HepG2 (cell line): ENCODE data around the gene SSH3. TPM values are rescaled to one million over a fixed set of nuclear protein-coding genes. Genes with fewer than 3 reads are reported as not detected.

Experiments used
- ARHGAP35 ChIP-seq: sonication (generic); formaldehyde crosslinking; IDR thresholded peaks from 2 replicates; pipeline ENCODE4 v1.9.0; 2022; ENCODE audit warnings: mild to moderate bottlenecking, inconsistent platforms, moderate library complexity, missing genetic modification reagents, borderline replicate concordance
- PCBP2 ChIP-seq: fragments of 200-400 bp; formaldehyde crosslinking; optimal IDR thresholded peaks from 2 replicates; pipeline ENCODE3; 2018; ENCODE audit warnings: low read length, low read depth; ENCODE audit not compliant: poor library complexity, severe bottlenecking
- RARA ChIP-seq: IDR thresholded peaks from 2 replicates; pipeline ENCODE4 v1.6.1; 2016; ENCODE audit warnings: missing genetic modification reagents, missing compliant biosample characterization
- ZBTB7B ChIP-seq: sonication (generic); formaldehyde crosslinking; IDR thresholded peaks from 2 replicates; pipeline ENCODE4 v1.4.0; 2020; ENCODE audit warnings: missing genetic modification reagents
- ZNF17 ChIP-seq: sonication (generic); formaldehyde crosslinking; IDR thresholded peaks from 2 replicates; pipeline ENCODE4 v1.5.0; 2020; ENCODE audit warnings: mild to moderate bottlenecking, missing genetic modification reagents
- ZNF543 ChIP-seq: sonication (generic); formaldehyde crosslinking; IDR thresholded peaks from 2 replicates; pipeline ENCODE4 v1.4.0; 2020; ENCODE audit warnings: mild to moderate bottlenecking, missing genetic modification reagents
- ZNF552 ChIP-seq: sonication (generic); formaldehyde crosslinking; IDR thresholded peaks from 2 replicates; pipeline ENCODE4 v1.9.0; 2022; ENCODE audit warnings: missing genetic modification reagents, mild to moderate bottlenecking, borderline replicate concordance
- ZNF703 ChIP-seq: sonication (generic); formaldehyde crosslinking; IDR thresholded peaks from 2 replicates; pipeline ENCODE4 v1.5.1; 2020; ENCODE audit warnings: missing genetic modification reagents, mild to moderate bottlenecking, moderate library complexity, borderline replicate concordance
- polyA plus RNA-seq, 8 experiments: library from polyadenylated mRNA; depleted of rRNA in 3 of 8; stranded (reverse) in 7 of 8; unstranded in 1 of 8; fragments of >200 nt; fragmentation: Illumina TruSeq in 4 of 8; extraction: Trizol in 4 of 8; gene quantifications; 2 replicates each; pipeline versions ENCODE4 v1.2.1 to v1.2.3, GENCODE V29; 2011 to 2016; ENCODE audit warnings: low read depth in 4 of 8, missing spikeins in 1 of 8, mixed read lengths in 1 of 8; ENCODE audit not compliant: insufficient read depth in 1 of 8
- total RNA-seq, 5 experiments: library from RNA; depleted of rRNA; stranded (reverse); fragments of >200 nt; fragmentation: Illumina TruSeq; extraction: Trizol; gene quantifications; 2 replicates each; pipeline ENCODE4 v1.2.3, GENCODE V29; 2016; ENCODE audit warnings: low read depth in 1 of 5
- TF ChIP-seq, protein P1 (sequence below): sonication (generic); formaldehyde crosslinking; IDR thresholded peaks from 2 replicates; pipeline ENCODE4 v1.4.0; 2020; ENCODE audit warnings: missing genetic modification reagents, mild to moderate bottlenecking, borderline replicate concordance
- TF ChIP-seq, protein P2 (sequence below): sonication (generic); formaldehyde crosslinking; IDR thresholded peaks from 2 replicates; pipeline ENCODE4 v1.4.0; 2020; ENCODE audit warnings: missing genetic modification reagents
- TF ChIP-seq, protein P3 (sequence below): IDR thresholded peaks from 2 replicates; pipeline ENCODE4 v1.6.1; 2016; ENCODE audit warnings: low read depth, control low read depth
- TF ChIP-seq, protein P4 (sequence below): sonication (generic); formaldehyde crosslinking; IDR thresholded peaks from 2 replicates; pipeline ENCODE4 v1.5.0; 2020; ENCODE audit warnings: missing genetic modification reagents
- TF ChIP-seq, protein P5 (sequence below): IDR thresholded peaks from 2 replicates; pipeline ENCODE4 v1.6.1; 2012; ENCODE audit warnings: low read depth, low read length, improper control_type of control experiment
- TF ChIP-seq, protein P6 (sequence below): sonication (generic); formaldehyde crosslinking; IDR thresholded peaks from 2 replicates; pipeline ENCODE4 v1.5.0; 2020; ENCODE audit warnings: mild to moderate bottlenecking, missing genetic modification reagents

Gene SSH3
- total and polyA plus RNA-seq, 2 of the 13 experiments (the other 11 are each of a cell fraction or from before 2014, with no cell fraction given): 12.4 to 18.8 TPM

DNA sequence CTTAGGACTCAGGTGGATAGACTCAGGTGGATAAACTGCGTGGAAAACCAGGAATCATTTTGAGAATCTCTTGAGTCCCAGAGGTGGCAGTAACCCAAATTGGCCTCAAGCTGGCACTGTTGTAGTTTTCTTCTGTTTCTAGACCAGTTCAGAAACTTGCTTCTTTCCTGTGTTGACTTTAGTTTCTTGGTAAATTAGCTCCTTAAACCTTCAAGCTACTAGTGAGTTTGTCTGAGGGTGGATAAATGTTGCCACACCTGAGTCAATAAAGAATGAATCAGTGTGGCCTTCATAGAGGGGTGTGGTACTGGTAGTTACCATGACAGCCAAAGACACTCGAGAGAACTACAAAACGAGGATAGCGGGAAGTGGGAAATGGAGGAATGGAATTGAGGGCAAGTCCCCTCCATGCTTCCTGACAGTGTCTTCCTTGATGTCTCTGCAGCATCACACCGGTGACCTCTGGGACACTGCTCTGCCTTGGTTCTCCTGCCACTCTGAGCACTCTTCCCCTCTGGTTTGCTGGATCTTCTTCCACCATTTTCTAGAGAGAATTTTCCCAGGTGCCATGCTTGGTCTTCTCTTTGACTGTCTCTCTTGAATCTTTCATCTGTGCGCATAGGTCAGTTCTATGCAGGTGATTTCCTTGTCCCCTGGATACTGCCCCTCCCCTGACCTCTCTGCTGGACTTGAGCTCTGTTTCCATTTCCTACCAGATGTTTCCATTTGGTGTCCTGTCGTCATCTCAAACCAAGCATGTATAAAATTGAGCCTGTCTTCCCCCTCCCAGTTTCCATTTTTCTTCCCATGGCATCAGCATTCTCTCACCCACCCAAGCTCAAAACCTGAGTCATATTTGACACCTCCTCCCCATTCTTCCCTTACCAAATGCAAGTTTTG lies 42.8 kb downstream of the SSH3 start (continued):
- TF ChIP-seq, protein P1, sequence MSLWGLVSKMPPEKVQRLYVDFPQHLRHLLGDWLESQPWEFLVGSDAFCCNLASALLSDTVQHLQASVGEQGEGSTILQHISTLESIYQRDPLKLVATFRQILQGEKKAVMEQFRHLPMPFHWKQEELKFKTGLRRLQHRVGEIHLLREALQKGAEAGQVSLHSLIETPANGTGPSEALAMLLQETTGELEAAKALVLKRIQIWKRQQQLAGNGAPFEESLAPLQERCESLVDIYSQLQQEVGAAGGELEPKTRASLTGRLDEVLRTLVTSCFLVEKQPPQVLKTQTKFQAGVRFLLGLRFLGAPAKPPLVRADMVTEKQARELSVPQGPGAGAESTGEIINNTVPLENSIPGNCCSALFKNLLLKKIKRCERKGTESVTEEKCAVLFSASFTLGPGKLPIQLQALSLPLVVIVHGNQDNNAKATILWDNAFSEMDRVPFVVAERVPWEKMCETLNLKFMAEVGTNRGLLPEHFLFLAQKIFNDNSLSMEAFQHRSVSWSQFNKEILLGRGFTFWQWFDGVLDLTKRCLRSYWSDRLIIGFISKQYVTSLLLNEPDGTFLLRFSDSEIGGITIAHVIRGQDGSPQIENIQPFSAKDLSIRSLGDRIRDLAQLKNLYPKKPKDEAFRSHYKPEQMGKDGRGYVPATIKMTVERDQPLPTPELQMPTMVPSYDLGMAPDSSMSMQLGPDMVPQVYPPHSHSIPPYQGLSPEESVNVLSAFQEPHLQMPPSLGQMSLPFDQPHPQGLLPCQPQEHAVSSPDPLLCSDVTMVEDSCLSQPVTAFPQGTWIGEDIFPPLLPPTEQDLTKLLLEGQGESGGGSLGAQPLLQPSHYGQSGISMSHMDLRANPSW (CRISPR knock-in tag): no peak
- TF ChIP-seq RARA (CRISPR knock-in tag) (0 out of 2 replicates have a peak, but pooled peaks have one; percentile 6), ZNF17 (CRISPR knock-in tag) (no peak), ZBTB7B (CRISPR knock-in tag) (no peak), ARHGAP35 (CRISPR knock-in tag) (no peak), PCBP2 (no peak), ZNF552 (no peak), ZNF703 (CRISPR knock-in tag) (no peak), ZNF543 (no peak)
- TF ChIP-seq, protein P2, sequence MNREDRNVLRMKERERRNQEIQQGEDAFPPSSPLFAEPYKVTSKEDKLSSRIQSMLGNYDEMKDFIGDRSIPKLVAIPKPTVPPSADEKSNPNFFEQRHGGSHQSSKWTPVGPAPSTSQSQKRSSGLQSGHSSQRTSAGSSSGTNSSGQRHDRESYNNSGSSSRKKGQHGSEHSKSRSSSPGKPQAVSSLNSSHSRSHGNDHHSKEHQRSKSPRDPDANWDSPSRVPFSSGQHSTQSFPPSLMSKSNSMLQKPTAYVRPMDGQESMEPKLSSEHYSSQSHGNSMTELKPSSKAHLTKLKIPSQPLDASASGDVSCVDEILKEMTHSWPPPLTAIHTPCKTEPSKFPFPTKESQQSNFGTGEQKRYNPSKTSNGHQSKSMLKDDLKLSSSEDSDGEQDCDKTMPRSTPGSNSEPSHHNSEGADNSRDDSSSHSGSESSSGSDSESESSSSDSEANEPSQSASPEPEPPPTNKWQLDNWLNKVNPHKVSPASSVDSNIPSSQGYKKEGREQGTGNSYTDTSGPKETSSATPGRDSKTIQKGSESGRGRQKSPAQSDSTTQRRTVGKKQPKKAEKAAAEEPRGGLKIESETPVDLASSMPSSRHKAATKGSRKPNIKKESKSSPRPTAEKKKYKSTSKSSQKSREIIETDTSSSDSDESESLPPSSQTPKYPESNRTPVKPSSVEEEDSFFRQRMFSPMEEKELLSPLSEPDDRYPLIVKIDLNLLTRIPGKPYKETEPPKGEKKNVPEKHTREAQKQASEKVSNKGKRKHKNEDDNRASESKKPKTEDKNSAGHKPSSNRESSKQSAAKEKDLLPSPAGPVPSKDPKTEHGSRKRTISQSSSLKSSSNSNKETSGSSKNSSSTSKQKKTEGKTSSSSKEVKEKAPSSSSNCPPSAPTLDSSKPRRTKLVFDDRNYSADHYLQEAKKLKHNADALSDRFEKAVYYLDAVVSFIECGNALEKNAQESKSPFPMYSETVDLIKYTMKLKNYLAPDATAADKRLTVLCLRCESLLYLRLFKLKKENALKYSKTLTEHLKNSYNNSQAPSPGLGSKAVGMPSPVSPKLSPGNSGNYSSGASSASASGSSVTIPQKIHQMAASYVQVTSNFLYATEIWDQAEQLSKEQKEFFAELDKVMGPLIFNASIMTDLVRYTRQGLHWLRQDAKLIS (CRISPR knock-in tag): no peak
- TF ChIP-seq, protein P3, sequence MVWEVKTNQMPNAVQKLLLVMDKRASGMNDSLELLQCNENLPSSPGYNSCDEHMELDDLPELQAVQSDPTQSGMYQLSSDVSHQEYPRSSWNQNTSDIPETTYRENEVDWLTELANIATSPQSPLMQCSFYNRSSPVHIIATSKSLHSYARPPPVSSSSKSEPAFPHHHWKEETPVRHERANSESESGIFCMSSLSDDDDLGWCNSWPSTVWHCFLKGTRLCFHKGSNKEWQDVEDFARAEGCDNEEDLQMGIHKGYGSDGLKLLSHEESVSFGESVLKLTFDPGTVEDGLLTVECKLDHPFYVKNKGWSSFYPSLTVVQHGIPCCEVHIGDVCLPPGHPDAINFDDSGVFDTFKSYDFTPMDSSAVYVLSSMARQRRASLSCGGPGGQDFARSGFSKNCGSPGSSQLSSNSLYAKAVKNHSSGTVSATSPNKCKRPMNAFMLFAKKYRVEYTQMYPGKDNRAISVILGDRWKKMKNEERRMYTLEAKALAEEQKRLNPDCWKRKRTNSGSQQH (CRISPR knock-in tag): no peak
- TF ChIP-seq, protein P4, sequence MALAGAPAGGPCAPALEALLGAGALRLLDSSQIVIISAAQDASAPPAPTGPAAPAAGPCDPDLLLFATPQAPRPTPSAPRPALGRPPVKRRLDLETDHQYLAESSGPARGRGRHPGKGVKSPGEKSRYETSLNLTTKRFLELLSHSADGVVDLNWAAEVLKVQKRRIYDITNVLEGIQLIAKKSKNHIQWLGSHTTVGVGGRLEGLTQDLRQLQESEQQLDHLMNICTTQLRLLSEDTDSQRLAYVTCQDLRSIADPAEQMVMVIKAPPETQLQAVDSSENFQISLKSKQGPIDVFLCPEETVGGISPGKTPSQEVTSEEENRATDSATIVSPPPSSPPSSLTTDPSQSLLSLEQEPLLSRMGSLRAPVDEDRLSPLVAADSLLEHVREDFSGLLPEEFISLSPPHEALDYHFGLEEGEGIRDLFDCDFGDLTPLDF: no peak
- TF ChIP-seq, protein P5, sequence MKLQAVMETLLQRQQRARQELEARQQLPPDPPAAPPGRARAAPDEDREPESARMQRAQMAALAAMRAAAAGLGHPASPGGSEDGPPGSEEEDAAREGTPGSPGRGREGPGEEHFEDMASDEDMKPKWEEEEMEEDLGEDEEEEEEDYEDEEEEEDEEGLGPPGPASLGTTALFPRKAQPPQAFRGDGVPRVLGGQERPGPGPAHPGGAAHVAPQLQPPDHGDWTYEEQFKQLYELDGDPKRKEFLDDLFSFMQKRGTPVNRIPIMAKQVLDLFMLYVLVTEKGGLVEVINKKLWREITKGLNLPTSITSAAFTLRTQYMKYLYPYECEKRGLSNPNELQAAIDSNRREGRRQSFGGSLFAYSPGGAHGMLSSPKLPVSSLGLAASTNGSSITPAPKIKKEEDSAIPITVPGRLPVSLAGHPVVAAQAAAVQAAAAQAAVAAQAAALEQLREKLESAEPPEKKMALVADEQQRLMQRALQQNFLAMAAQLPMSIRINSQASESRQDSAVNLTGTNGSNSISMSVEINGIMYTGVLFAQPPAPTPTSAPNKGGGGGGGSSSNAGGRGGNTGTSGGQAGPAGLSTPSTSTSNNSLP: no peak; the same call in 1 of the 2 replicates
- TF ChIP-seq, protein P6, sequence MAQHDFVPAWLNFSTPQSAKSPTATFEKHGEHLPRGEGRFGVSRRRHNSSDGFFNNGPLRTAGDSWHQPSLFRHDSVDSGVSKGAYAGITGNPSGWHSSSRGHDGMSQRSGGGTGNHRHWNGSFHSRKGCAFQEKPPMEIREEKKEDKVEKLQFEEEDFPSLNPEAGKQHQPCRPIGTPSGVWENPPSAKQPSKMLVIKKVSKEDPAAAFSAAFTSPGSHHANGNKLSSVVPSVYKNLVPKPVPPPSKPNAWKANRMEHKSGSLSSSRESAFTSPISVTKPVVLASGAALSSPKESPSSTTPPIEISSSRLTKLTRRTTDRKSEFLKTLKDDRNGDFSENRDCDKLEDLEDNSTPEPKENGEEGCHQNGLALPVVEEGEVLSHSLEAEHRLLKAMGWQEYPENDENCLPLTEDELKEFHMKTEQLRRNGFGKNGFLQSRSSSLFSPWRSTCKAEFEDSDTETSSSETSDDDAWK (CRISPR knock-in tag): no peak
